Dermis microvascular lymphatic vessel endothelial cell (primary cell): ENCODE measurements around the gene RAB11A. TPM values are rescaled to one million over a fixed set of nuclear protein-coding genes. Genes with fewer than 3 reads are reported as not detected.
A peak's percentile ranks its signal among the peaks of the same experiment; 100 is the strongest.

Experiments used
- DNase-seq, 2 donors: peaks; one replicate each; pipeline versions ENCODE4 v3.0.0 to v3.0.0-alpha.2; 2010; ENCODE audit warnings: low read depth in 2 of 2
- total RNA-seq: library from RNA; depleted of rRNA; stranded (reverse); fragments of >200 nt; gene quantifications from 2 replicates; pipeline ENCODE4 v1.2.1, GENCODE V29; 2014

The RAB11A gene
- total RNA-seq, 1 donor from 2014 or later: 126 TPM

GRCh38 chr15:65883571-65883970, 14.3 kb downstream of the RAB11A start:
- DNase-seq: no peak

- DNase-seq: no peak
Observed at GRCh38 chr15:65884511-65884910, 15.2 kb downstream of the RAB11A start.

- DNase-seq: no peak
Observed at GRCh38 chr15:65885668-65886218, 16.5 kb downstream of the RAB11A start.

GRCh38 chr15:65887565-65887964, 18.3 kb downstream of the RAB11A start:
- no peak for DNase-seq

- DNase-seq: peak in 1 of 2 donors; percentile 12
Observed at GRCh38 chr15:65888981-65889380, 19.7 kb downstream of the RAB11A start.

GRCh38 chr15:65893060-65893459, 23.8 kb downstream of the RAB11A start:
- DNase-seq: no peak

- DNase-seq: peak; percentile 12 to 77
Observed at GRCh38 chr15:65896236-65896635, 26.9 kb downstream of the RAB11A start.

GRCh38 chr15:65900488-65900887, 31.2 kb downstream of the RAB11A start:
- no peak for DNase-seq

GRCh38 chr15:65901336-65901735, 32.0 kb downstream of the RAB11A start:
- no peak for DNase-seq

GRCh38 chr15:65901836-65902235, 32.5 kb downstream of the RAB11A start:
- DNase-seq: no peak

GRCh38 chr15:65902373-65902772, 33.1 kb downstream of the RAB11A start:
- peak; percentile 25 to 68 for DNase-seq

- peak in 1 of 2 donors; percentile 15 for DNase-seq
Observed at GRCh38 chr15:65903296-65904073, 34.2 kb downstream of the RAB11A start.

GRCh38 chr15:65904301-65904700, 35.0 kb downstream of the RAB11A start:
- peak in 1 of 2 donors; percentile 25 for DNase-seq

- DNase-seq: no peak
Observed at GRCh38 chr15:65906396-65906795, 37.1 kb downstream of the RAB11A start.

GRCh38 chr15:65907661-65908060, 38.4 kb downstream of the RAB11A start:
- DNase-seq: no peak

GRCh38 chr15:65908876-65909275, 39.6 kb downstream of the RAB11A start:
- no peak for DNase-seq

GRCh38 chr15:65909831-65910230, 40.5 kb downstream of the RAB11A start:
- no peak for DNase-seq

GRCh38 chr15:65910341-65910740, 41.0 kb downstream of the RAB11A start:
- no peak for DNase-seq

GRCh38 chr15:65912235-65912634, 42.9 kb downstream of the RAB11A start:
- no peak for DNase-seq

GRCh38 chr15:65913631-65914199, 44.4 kb downstream of the RAB11A start:
- no peak for DNase-seq

GRCh38 chr15:65914386-65914785, 45.1 kb downstream of the RAB11A start:
- no peak for DNase-seq

GRCh38 chr15:65914981-65915925, 46.0 kb downstream of the RAB11A start:
- DNase-seq: no peak
